Neural cell (in vitro differentiated cells): ENCODE data around the gene OR2A7.

Experiments used
- EP300 ChIP-seq: fragments of 450-650 bp; conservative IDR thresholded peaks from 2 replicates; pipeline ENCODE4 v1.6.1; 2014; ENCODE audit warnings: antibody characterized with exemption, mild to moderate bottlenecking, moderate library complexity; ENCODE audit not compliant: poor library complexity, severe bottlenecking
- EZH2 ChIP-seq: fragments of 200-600, 300-800 bp; shearing (Covaris generic), sonication (generic); IDR thresholded peaks from 2 replicates; pipeline ENCODE4 v1.6.1; 2014; ENCODE audit warnings: antibody characterized with exemption, low read length, borderline replicate concordance, mild to moderate bottlenecking; ENCODE audit not compliant: insufficient read depth, poor library complexity, severe bottlenecking
- MXI1 ChIP-seq: fragments of 450-650 bp; conservative IDR thresholded peaks from 2 replicates; pipeline ENCODE4 v1.6.1; 2014; ENCODE audit warnings: antibody characterized with exemption, mild to moderate bottlenecking; ENCODE audit not compliant: poor library complexity, severe bottlenecking
- POLR2AphosphoS5 ChIP-seq: IDR thresholded peaks from 2 replicates; pipeline ENCODE4 v1.6.1; 2012
- RAD21 ChIP-seq: fragments of 450-650 bp; conservative IDR thresholded peaks from 2 replicates; pipeline ENCODE4 v1.6.1; 2014; ENCODE audit warnings: antibody characterized with exemption, mild to moderate bottlenecking, moderate library complexity
- SMC3 ChIP-seq: fragments of 450-650 bp; conservative IDR thresholded peaks from 2 replicates; pipeline ENCODE4 v1.6.1; 2014; ENCODE audit warnings: antibody characterized with exemption, mild to moderate bottlenecking, moderate library complexity; ENCODE audit not compliant: poor library complexity
- TAF1 ChIP-seq: IDR thresholded peaks from 2 replicates; pipeline ENCODE4 v1.6.1; 2012; ENCODE audit warnings: low read depth
- TF ChIP-seq, protein P1 (sequence below): fragments of 450-650 bp; IDR thresholded peaks from 2 replicates; pipeline ENCODE4 v1.5.1; 2014; ENCODE audit warnings: antibody characterized with exemption, mild to moderate bottlenecking, moderate library complexity; ENCODE audit not compliant: poor library complexity, severe bottlenecking

DNA sequence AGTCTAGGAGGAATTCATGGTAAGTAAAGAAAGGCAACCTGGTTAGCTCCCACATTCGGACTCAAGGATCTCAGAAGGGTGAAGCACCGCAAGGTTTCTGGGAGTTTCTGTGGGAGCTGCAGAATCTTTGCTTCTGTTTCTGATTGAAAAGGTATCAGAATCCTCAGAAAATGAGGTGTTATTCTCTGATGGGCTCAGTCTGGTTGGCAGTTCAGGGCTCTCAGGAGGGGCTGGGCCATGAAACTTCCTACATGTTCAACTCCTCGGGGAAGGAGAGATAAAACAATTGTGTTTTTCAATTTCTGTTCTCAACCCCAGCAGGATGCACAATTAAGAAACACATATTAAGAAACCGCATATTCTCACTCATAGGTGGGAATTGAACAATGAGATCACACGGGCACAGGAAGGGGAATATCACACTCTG is 9.1 kb downstream of the OR2A7 start:
- TF ChIP-seq EP300: no peak
- TF ChIP-seq, protein P1, sequence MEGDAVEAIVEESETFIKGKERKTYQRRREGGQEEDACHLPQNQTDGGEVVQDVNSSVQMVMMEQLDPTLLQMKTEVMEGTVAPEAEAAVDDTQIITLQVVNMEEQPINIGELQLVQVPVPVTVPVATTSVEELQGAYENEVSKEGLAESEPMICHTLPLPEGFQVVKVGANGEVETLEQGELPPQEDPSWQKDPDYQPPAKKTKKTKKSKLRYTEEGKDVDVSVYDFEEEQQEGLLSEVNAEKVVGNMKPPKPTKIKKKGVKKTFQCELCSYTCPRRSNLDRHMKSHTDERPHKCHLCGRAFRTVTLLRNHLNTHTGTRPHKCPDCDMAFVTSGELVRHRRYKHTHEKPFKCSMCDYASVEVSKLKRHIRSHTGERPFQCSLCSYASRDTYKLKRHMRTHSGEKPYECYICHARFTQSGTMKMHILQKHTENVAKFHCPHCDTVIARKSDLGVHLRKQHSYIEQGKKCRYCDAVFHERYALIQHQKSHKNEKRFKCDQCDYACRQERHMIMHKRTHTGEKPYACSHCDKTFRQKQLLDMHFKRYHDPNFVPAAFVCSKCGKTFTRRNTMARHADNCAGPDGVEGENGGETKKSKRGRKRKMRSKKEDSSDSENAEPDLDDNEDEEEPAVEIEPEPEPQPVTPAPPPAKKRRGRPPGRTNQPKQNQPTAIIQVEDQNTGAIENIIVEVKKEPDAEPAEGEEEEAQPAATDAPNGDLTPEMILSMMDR: no peak
- TF ChIP-seq POLR2AphosphoS5: no peak
- no peak for TF ChIP-seq EZH2
- TF ChIP-seq SMC3: no peak
- no peak for TF ChIP-seq RAD21
- TF ChIP-seq TAF1: no peak
- TF ChIP-seq MXI1: no peak
